H1 (cell line): Measurements from ENCODE around the gene ATXN2. TPM values are rescaled to one million over a fixed set of nuclear protein-coding genes. Genes with fewer than 3 reads are reported as not detected.

ENCODE experiments used
- BCL11A ChIP-seq, 2 experiments: IDR thresholded peaks; one replicate each; pipeline ENCODE4 v1.6.1; 2011; ENCODE audit warnings: low read depth in 2 of 2, low read length in 2 of 2, mild to moderate bottlenecking in 2 of 2
- EGR1 ChIP-seq: IDR thresholded peaks from 2 replicates; pipeline ENCODE4 v1.6.1; 2011; ENCODE audit warnings: low read depth, low read length, borderline replicate concordance
- GABPA ChIP-seq: IDR thresholded peaks from 2 replicates; pipeline ENCODE4 v1.6.1; 2011; ENCODE audit warnings: mild to moderate bottlenecking, low read length, moderate library complexity, borderline replicate concordance; ENCODE audit not compliant: insufficient read depth
- YY1 ChIP-seq: IDR thresholded peaks from 2 replicates; pipeline ENCODE4 v1.6.1; 2011; ENCODE audit warnings: low read depth, mild to moderate bottlenecking, low read length
- ZNF274 ChIP-seq: IDR thresholded peaks from 2 replicates; pipeline ENCODE4 v1.7.0; 2012; ENCODE audit warnings: low read length, borderline replicate concordance; ENCODE audit errors: extremely low read depth
- polyA plus RNA-seq, 7 experiments: library from polyadenylated mRNA; depleted of rRNA in 3 of 7; stranded (reverse) in 5 of 7; unstranded in 2 of 7; fragments of >200 nt in 5 of 7; fragments of 200-250 nt in 2 of 7; gene quantifications; 1 replicate in 5 of 7; 2 replicates in 1 of 7; 4 replicates in 1 of 7; pipeline versions ENCODE4 v1.2.1 to v1.2.3, GENCODE V29; 2011 to 2013; ENCODE audit warnings: missing spikeins in 2 of 7, mixed read lengths in 2 of 7
- total RNA-seq: library from RNA; stranded (reverse); fragmentation: NEBNext Ultra II Directional; extraction: Animal tissue kit (Norgen Biotek cat#: 25700); gene quantifications from 2 replicates; pipeline ENCODE4 v1.2.1, GENCODE V29; 2021

The ATXN2 gene
- total and polyA plus RNA-seq, 2 of the 8 experiments (the other 6 are each of a cell fraction or from before 2014, with no cell fraction given): 46.6 to 80.7 TPM

- no peak for TF ChIP-seq EGR1
- TF ChIP-seq YY1: no peak
- no peak for TF ChIP-seq BCL11A (IDR thresholded peaks at IDR 0.05; ENCODE audit: low read depth in 2 of 2, low read length in 2 of 2)
- TF ChIP-seq GABPA: no peak
- TF ChIP-seq ZNF274: no peak
Measured at GRCh38 chr12:111581434-111582132, 17.5 kb downstream of the ATXN2 start (continued).
